IMR-90 (cell line): Measurements from ENCODE around the gene UBL5. TPM values are rescaled to one million over a fixed set of nuclear protein-coding genes. Genes with fewer than 3 reads are reported as not detected.
A peak's percentile ranks its signal among the peaks of the same experiment; 100 is the strongest.

ENCODE experiments used
- ATAC-seq: fragments of 200-7000 bp; cut with Tn5 transposase; 2 replicates; pipeline ENCODE4 v1.9.1; 2020; ENCODE audit warnings: low read depth, mild to moderate bottlenecking, moderate library complexity
- BruUV-seq: library from RNA; stranded (reverse); fragments of 400-500 nt; replicated peaks from 2 replicates; lab custom pipeline; 2021; lab: Mats Ljungman, UMichigan
- CTCF ChIA-PET: fragments of 300-600 bp; formaldehyde crosslinking; extraction: SDS; loops from one replicate; lab custom pipeline; 2021; ENCODE audit warnings: antibody characterized with exemption; lab: Yijun Ruan, JAX
- POLR2A ChIA-PET: fragments of 300-600 bp; sonication (Branson Sonifier 250); formaldehyde crosslinking; loops from one replicate; lab custom pipeline; 2022; ENCODE audit warnings: antibody characterized with exemption; ENCODE audit not compliant: unreplicated experiment; lab: Charles Lee
- DNase-seq: peaks from one replicate; pipeline ENCODE4 v3.0.0; 2013
- H2AFZ ChIP-seq: replicated peaks from 2 replicates; pipeline ENCODE3; 2013; ENCODE audit warnings: low read length, mild to moderate bottlenecking; ENCODE audit not compliant: poor library complexity
- H2AK5ac ChIP-seq: 2 replicates; pipeline ENCODE4 v1.6.1; 2013; ENCODE audit warnings: low read depth, low read length, inconsistent platforms
- H2AK9ac ChIP-seq: replicated peaks from 2 replicates; pipeline ENCODE3; 2013; ENCODE audit warnings: mild to moderate bottlenecking, low read depth, low read length, moderate library complexity; ENCODE audit not compliant: poor library complexity
- H2BK120ac ChIP-seq: 2 replicates; pipeline ENCODE4 v1.6.1; 2013; ENCODE audit warnings: low read depth, low read length, inconsistent platforms
- H2BK15ac ChIP-seq: 3 replicates; pipeline ENCODE4 v1.6.1; 2013; ENCODE audit warnings: low read depth, low read length, inconsistent platforms
- H2BK20ac ChIP-seq: 2 replicates; pipeline ENCODE4 v1.6.1; 2013; ENCODE audit warnings: low read depth, mild to moderate bottlenecking, inconsistent platforms, low read length, moderate library complexity
- H2BK5ac ChIP-seq: 2 replicates; pipeline ENCODE4 v1.6.1; 2013; ENCODE audit warnings: mild to moderate bottlenecking, low read depth, low read length, inconsistent platforms; ENCODE audit not compliant: poor library complexity, severe bottlenecking
- H3K14ac ChIP-seq: replicated peaks from 2 replicates; pipeline ENCODE4 v1.6.1; 2013; ENCODE audit warnings: low read depth, low read length, inconsistent platforms
- H3K18ac ChIP-seq: 2 replicates; pipeline ENCODE4 v1.6.1; 2013; ENCODE audit warnings: low read depth, low read length, control low read depth
- H3K23ac ChIP-seq: 2 replicates; pipeline ENCODE4 v1.6.1; 2013; ENCODE audit warnings: low read depth, low read length, inconsistent platforms
- H3K27ac ChIP-seq: 2 replicates; pipeline ENCODE4 v1.5.1; 2013; ENCODE audit warnings: mild to moderate bottlenecking, control low read depth, low read length; ENCODE audit not compliant: insufficient read depth
- H3K27me3 ChIP-seq: 2 replicates; pipeline ENCODE4 v1.6.1; 2013; ENCODE audit warnings: low read length; ENCODE audit not compliant: control insufficient read depth, insufficient read depth
- H3K36me3 ChIP-seq: 2 replicates; pipeline ENCODE4 v1.6.1; 2013; ENCODE audit warnings: low read length, mixed read lengths; ENCODE audit not compliant: control insufficient read depth, insufficient read depth
- H3K4ac ChIP-seq: 2 replicates; pipeline ENCODE4 v1.6.1; 2013; ENCODE audit warnings: low read depth, low read length, inconsistent platforms
- H3K4me1 ChIP-seq: 2 replicates; pipeline ENCODE4 v1.6.1; 2013; ENCODE audit warnings: low read length, mixed read lengths; ENCODE audit not compliant: control insufficient read depth, insufficient read depth
- H3K4me2 ChIP-seq: 2 replicates; pipeline ENCODE4 v1.6.1; 2013; ENCODE audit warnings: low read depth, mild to moderate bottlenecking, control low read depth, low read length, moderate library complexity
- H3K4me3 ChIP-seq: 2 replicates; pipeline ENCODE4 v1.5.1; 2013; ENCODE audit warnings: low read depth, mild to moderate bottlenecking, control low read depth, low read length, moderate library complexity; ENCODE audit not compliant: insufficient read depth
- H3K56ac ChIP-seq: 2 replicates; pipeline ENCODE4 v1.6.1; 2013; ENCODE audit warnings: low read length, inconsistent platforms; ENCODE audit not compliant: insufficient read depth; ENCODE audit errors: extremely low read depth
- H3K79me1 ChIP-seq, 2 experiments: 2 replicates each; pipeline ENCODE4 v1.6.1; 2013; ENCODE audit warnings: low read length in 2 of 2, inconsistent platforms in 1 of 2, low read depth in 1 of 2
- H3K9ac ChIP-seq: 2 replicates; pipeline ENCODE4 v1.6.1; 2013; ENCODE audit warnings: low read depth, low read length, control low read depth
- H3K9me1 ChIP-seq: 2 replicates; pipeline ENCODE4 v1.6.1; 2013; ENCODE audit warnings: low read length, inconsistent platforms; ENCODE audit not compliant: insufficient read depth
- H3K9me3 ChIP-seq: 2 replicates; pipeline ENCODE4 v1.6.1; 2013; ENCODE audit warnings: low read length; ENCODE audit not compliant: control insufficient read depth, insufficient read depth
- H4K20me1 ChIP-seq: 2 replicates; pipeline ENCODE4 v1.6.1; 2013; ENCODE audit warnings: low read length, inconsistent platforms; ENCODE audit not compliant: insufficient read depth
- H4K5ac ChIP-seq: 2 replicates; pipeline ENCODE4 v1.6.1; 2013; ENCODE audit warnings: mild to moderate bottlenecking, low read depth, low read length, control low read depth
- H4K8ac ChIP-seq, 2 experiments: 2 replicates each; pipeline ENCODE4 v1.6.1; 2013; ENCODE audit warnings: low read depth in 2 of 2, low read length in 2 of 2, control low read depth in 1 of 2, inconsistent platforms in 1 of 2
- H4K91ac ChIP-seq: 2 replicates; pipeline ENCODE4 v1.6.1; 2013; ENCODE audit warnings: low read depth, low read length, inconsistent platforms; ENCODE audit not compliant: insufficient read depth
- BHLHE40 ChIP-seq: fragments of 150-350 bp; IDR thresholded peaks from 2 replicates; pipeline ENCODE4 v1.6.1; 2016; ENCODE audit warnings: mild to moderate bottlenecking, low read depth, low read length
- CHD1 ChIP-seq: IDR thresholded peaks from 2 replicates; pipeline ENCODE4 v1.6.1; 2012; ENCODE audit warnings: low read depth, low read length, improper control_type of control experiment
- MAZ ChIP-seq: IDR thresholded peaks from 2 replicates; pipeline ENCODE4 v1.6.1; 2012; ENCODE audit warnings: low read depth, mild to moderate bottlenecking, low read length, improper control_type of control experiment, moderate library complexity, borderline replicate concordance
- NFE2L2 ChIP-seq: fragments of 150-350 bp; IDR thresholded peaks from 2 replicates; pipeline ENCODE4 v1.6.1; 2016; ENCODE audit warnings: low read depth, mild to moderate bottlenecking, low read length
- WGBS, 2 experiments: methylation state at CpG; one replicate each; pipeline versions ENCODE4 v1.1.5 to v1.1.7; 2013; ENCODE audit warnings: missing lambda C conversion rate in 2 of 2; ENCODE audit not compliant: insufficient read length in 1 of 2; ENCODE audit errors: extremely low coverage in 2 of 2; 5-methylcytosine and 5-hydroxymethylcytosine counted together
- dilution Hi-C: fragments of 300-500 bp; cut with HindIII; formaldehyde crosslinking; loops from one replicate; pipeline ENCODE4 v1.14.3; 2018; ENCODE audit warnings: low sequenced_read_pairs; ENCODE audit not compliant: unreplicated experiment
- in situ Hi-C: fragments of 300-500 bp; cut with MboI; formaldehyde crosslinking; loops from 3 replicates; pipeline ENCODE4 v1.14.3; 2019; ENCODE audit warnings: low sequenced_read_pairs, inconsistent platforms, mixed read lengths
- intact Hi-C: fragments of 100-400 bp; cut with micrococcal nuclease; formaldehyde crosslinking; loops from 2 replicates; pipeline ENCODE4 v1.10.0; 2022
- polyA plus RNA-seq, 3 experiments: library from polyadenylated mRNA; depleted of rRNA; stranded (reverse); fragments of >200 nt; gene quantifications; 2 replicates each; pipeline ENCODE4 v1.2.3, GENCODE V29; 2012; ENCODE audit warnings: low replicate concordance in 1 of 3
- total RNA-seq: library from RNA; depleted of rRNA; stranded (reverse); fragments of >200 nt; gene quantifications from 2 replicates; pipeline ENCODE4 v1.2.3, GENCODE V29; 2012

UBL5 gene
- total and polyA plus RNA-seq, 2 of the 4 experiments (the other 2 are of a cell fraction) = 434 to 1,091 TPM

DNA sequence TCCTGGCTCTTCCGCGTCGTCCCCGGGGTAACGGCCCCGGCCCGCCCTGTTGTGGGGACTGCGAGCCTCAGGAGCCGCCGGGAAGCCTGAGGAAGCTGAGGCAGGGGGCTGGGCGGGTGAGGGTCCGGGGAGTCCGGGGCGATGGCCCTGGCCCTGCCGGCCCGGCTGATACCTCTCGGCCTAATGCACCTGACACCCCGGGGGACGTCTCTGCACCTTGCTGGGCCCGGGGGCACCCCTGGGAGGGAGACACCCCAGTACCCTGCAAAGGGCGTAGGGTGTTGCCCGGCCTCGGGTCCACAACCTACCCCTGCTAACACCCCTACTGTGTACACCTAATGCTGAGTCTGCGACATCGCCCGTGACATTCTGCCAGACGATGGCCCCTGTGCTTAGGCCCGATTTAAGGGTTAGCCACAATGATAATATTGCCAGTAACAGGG, 7.8 kb downstream of the UBL5 start:
- Histone ChIP-seq H2AK9ac (peak overlapping the region; percentile 75), H2BK5ac (no peak overlapping the region), H2BK120ac (no peak overlapping the region), H3K14ac (peak overlapping the region; percentile 71), H3K9me3 (no peaks in the 10 kb centered on the region), H2BK20ac (no peak overlapping the region), H3K27ac (peak overlapping the region; percentile 43; the same call in 1 of the 2 replicates), H4K91ac (peak overlapping the region; percentile 15; the same call in 1 of the 2 replicates), H4K20me1 (peaks cover 3% of the 10 kb centered on the region; the same call in 1 of the 2 replicates), H2AFZ (peak overlapping the region; percentile 72), H3K4ac (peak overlapping the region; percentile 28), H3K9ac (peak overlapping the region; percentile 53), H3K23ac (peak overlapping the region; percentile 48; the same call in 1 of the 2 replicates), H2AK5ac (peak overlapping the region; percentile 20), H3K9me1 (peaks cover 10% of the 10 kb centered on the region; the same call in 1 of the 2 replicates), H3K4me1 (no peaks in the 10 kb centered on the region; the same call in 1 of the 2 replicates), H3K79me1 (peaks cover 24 to 62% of the 10 kb centered on the region in 2 experiments), H4K8ac (peak overlapping the region in 1 of 2 experiments; percentile 52; a peak in 1 of 4 replicates), H2BK15ac (no peak overlapping the region), H3K36me3 (peaks cover 13% of the 10 kb centered on the region), H3K4me3 (peak overlapping the region; percentile 59), H3K18ac (no peak overlapping the region), H3K27me3 (no peaks in the 10 kb centered on the region), H4K5ac (no peak overlapping the region), H3K4me2 (peak overlapping the region; percentile 80), H3K56ac (0 out of 2 replicates have a peak overlapping the region, but pooled peaks have one; percentile 16)
- dilution Hi-C loops = no loop called here
- intact Hi-C loops = no loop called here
- BruUV-seq = no TSS peak
- in situ Hi-C loops = no loop called here
- ATAC-seq (peak; percentile 20), DNase-seq (no peak)
- ChIA-PET POLR2A (interaction anchor here (0.7 kb wide), 1 partner anchor 182 kb away, joined by 17 read pairs; no protein-coding TSS in a partner anchor), CTCF (no interaction called here)
- TF ChIP-seq NFE2L2 (no peak), MAZ (0 out of 2 replicates have a peak, but pooled peaks have one; percentile 1), CHD1 (no peak), BHLHE40 (no peak)
- 2% methylated on average over 8 of the region's 28 CpGs; no CpG with 5 or more reads in 1 of the 2 experiments for WGBS, 2 experiments
